ENCODE measurements around the gene IREB2. TPM values are rescaled to one million over a fixed set of nuclear protein-coding genes. Genes with fewer than 3 reads are reported as not detected.

IREB2 gene
- polyA plus RNA-seq, 3 donors: 11.7 to 25.5 (median 16.7) TPM

DNA sequence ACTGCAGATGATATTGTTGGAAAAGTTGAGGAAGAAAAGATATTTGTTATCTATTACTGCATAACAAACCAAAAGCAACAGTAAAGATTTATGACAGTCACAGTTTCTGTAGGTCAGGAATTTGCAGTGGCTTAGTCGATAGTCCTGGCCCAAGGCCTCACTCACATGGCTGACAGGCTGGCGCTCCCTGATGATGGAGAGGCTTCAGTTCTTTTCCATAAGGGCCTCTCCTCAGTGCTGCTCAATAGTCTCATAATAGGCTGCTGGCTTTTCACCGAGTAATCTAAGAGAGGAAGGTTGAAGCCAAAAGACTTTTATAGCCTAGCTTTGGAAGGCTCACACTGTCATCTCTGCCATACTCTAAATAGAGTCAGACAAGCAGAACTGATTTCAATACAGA is 17.7 kb downstream of the IREB2 start:
- peaks cover 40 to 48% of the 10 kb centered on the region in 2 donors for H3K4me1 ChIP-seq (ENCODE audit: control insufficient read depth in 1 of 2, insufficient read depth in 2 of 2, low read length in 2 of 2)
- no peak overlapping the region for H3K9ac ChIP-seq (ENCODE audit: insufficient read depth, low read length, poor library complexity, severe bottlenecking)
- Mint-ChIP-seq H3K9me3 (no peaks in the 10 kb centered on the region), H3K4me3 (no peak overlapping the region), H3K27ac (peak overlapping the region; percentile 15 to 92 (median 88)), H3K27me3 (ENCODE audit: low read depth in 3 of 3) (peaks cover 0 to 1% (median 0%) of the 10 kb centered on the region in 3 donors), H3K4me1 (peaks cover 60% of the 10 kb centered on the region), H3K36me3 (peaks cover 7 to 9% of the 10 kb centered on the region in 2 donors)
- intact Hi-C loops (cut with micrococcal nuclease): loop anchor here in 1 of 2 donors (2.0 kb wide), 1 partner anchor 17 kb away; the partner anchor contains the start of gene IREB2
- no peak overlapping the region for H3K4me3 ChIP-seq (replicated peaks in 1 of 3; ENCODE audit: low read depth in 2 of 3, low read length in 3 of 3)
- H3K79me2 ChIP-seq (ENCODE audit: insufficient read depth, low read length): peaks cover 98% of the 10 kb centered on the region
- no peak overlapping the region for H2AFZ ChIP-seq (ENCODE audit: insufficient read depth, low read depth, low read length, poor library complexity, severe bottlenecking)
- no CpG with 5 or more reads among the region's 3 CpGs for WGBS (ENCODE audit: insufficient coverage)
- peaks cover 88% of the 10 kb centered on the region for H4K20me1 ChIP-seq (ENCODE audit: insufficient read depth, low read length)
- no peaks in the 10 kb centered on the region for H3K9me3 ChIP-seq (replicated peaks in 1 of 2; ENCODE audit: control insufficient read depth in 1 of 2, insufficient read depth in 1 of 2, low read length in 2 of 2)
- no peaks in the 10 kb centered on the region for H3K27me3 ChIP-seq (ENCODE audit: control insufficient read depth in 2 of 2, insufficient read depth in 2 of 2, low read length in 2 of 2)
- DNase-seq: no peak
- peak overlapping the region; percentile 59 for H3K4me2 ChIP-seq (replicated peaks; ENCODE audit: extremely low read depth, low read length, poor library complexity, severe bottlenecking)
- no peaks in the 10 kb centered on the region for H3K36me3 ChIP-seq (replicated peaks in 1 of 2; ENCODE audit: control insufficient read depth in 1 of 2, insufficient read depth in 2 of 2, low read length in 2 of 2)
- peak overlapping the region in 1 of 2 donors; percentile 65 for H3K27ac ChIP-seq (ENCODE audit: low read depth in 1 of 2, low read length in 2 of 2)
- TF ChIP-seq, protein P1, sequence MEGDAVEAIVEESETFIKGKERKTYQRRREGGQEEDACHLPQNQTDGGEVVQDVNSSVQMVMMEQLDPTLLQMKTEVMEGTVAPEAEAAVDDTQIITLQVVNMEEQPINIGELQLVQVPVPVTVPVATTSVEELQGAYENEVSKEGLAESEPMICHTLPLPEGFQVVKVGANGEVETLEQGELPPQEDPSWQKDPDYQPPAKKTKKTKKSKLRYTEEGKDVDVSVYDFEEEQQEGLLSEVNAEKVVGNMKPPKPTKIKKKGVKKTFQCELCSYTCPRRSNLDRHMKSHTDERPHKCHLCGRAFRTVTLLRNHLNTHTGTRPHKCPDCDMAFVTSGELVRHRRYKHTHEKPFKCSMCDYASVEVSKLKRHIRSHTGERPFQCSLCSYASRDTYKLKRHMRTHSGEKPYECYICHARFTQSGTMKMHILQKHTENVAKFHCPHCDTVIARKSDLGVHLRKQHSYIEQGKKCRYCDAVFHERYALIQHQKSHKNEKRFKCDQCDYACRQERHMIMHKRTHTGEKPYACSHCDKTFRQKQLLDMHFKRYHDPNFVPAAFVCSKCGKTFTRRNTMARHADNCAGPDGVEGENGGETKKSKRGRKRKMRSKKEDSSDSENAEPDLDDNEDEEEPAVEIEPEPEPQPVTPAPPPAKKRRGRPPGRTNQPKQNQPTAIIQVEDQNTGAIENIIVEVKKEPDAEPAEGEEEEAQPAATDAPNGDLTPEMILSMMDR (IDR thresholded peaks at IDR 0.05): no peak

DNA sequence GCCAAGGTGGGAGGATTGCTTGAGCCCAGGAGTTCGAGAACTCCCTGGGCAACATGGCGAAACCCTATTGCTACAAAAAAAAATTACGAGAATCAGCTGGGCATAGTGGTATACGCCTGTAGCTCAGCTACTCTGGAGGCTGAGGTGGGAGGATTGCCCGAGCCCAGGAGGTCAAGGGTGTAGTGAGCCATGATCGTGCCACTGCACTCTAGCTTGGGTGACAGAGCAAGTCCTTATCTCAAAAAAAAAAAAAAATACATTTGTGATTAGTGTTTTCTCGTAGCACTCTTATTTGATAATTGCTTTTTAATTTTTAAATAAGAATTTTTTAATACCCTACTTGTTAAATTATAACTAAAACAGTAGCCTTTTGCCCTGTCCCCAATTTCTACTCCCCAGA is 18.4 kb downstream of the IREB2 start:
- TF ChIP-seq, protein P1 (IDR thresholded peaks at IDR 0.05): no peak
- Mint-ChIP-seq H3K27me3 (ENCODE audit: low read depth in 3 of 3) (peaks cover 0 to 1% (median 0%) of the 10 kb centered on the region in 3 donors), H3K9me3 (no peaks in the 10 kb centered on the region), H3K36me3 (peaks cover 11 to 13% of the 10 kb centered on the region in 2 donors), H3K27ac (peak overlapping the region in 2 of 7 donors; percentile 7 to 88), H3K4me3 (no peak overlapping the region), H3K4me1 (peaks cover 66% of the 10 kb centered on the region)
- Histone ChIP-seq H3K4me3 (replicated peaks in 1 of 3; ENCODE audit: low read depth in 2 of 3, low read length in 3 of 3) (no peak overlapping the region), H3K4me2 (replicated peaks; ENCODE audit: extremely low read depth, low read length, poor library complexity, severe bottlenecking) (no peak overlapping the region), H3K4me1 (ENCODE audit: control insufficient read depth in 1 of 2, insufficient read depth in 2 of 2, low read length in 2 of 2) (peaks cover 47 to 53% of the 10 kb centered on the region in 2 donors), H3K9me3 (replicated peaks in 1 of 2; ENCODE audit: control insufficient read depth in 1 of 2, insufficient read depth in 1 of 2, low read length in 2 of 2) (no peaks in the 10 kb centered on the region), H3K79me2 (ENCODE audit: insufficient read depth, low read length) (peaks cover 98% of the 10 kb centered on the region), H3K27me3 (ENCODE audit: control insufficient read depth in 2 of 2, insufficient read depth in 2 of 2, low read length in 2 of 2) (no peaks in the 10 kb centered on the region), H3K36me3 (replicated peaks in 1 of 2; ENCODE audit: control insufficient read depth in 1 of 2, insufficient read depth in 2 of 2, low read length in 2 of 2) (peaks cover 0 to 5% of the 10 kb centered on the region in 2 donors), H4K20me1 (ENCODE audit: insufficient read depth, low read length) (peaks cover 91% of the 10 kb centered on the region), H2AFZ (ENCODE audit: insufficient read depth, low read depth, low read length, poor library complexity, severe bottlenecking) (no peak overlapping the region), H3K9ac (ENCODE audit: insufficient read depth, low read length, poor library complexity, severe bottlenecking) (no peak overlapping the region), H3K27ac (ENCODE audit: low read depth in 1 of 2, low read length in 2 of 2) (peak overlapping the region in 1 of 2 donors; percentile 65)
- 97% methylated on average over 5 of the region's 7 CpGs for WGBS (ENCODE audit: insufficient coverage)
- no peak for DNase-seq
- intact Hi-C loops (cut with micrococcal nuclease): no loop called here

Measured in CD14-positive monocyte (primary cell).